ENCODE data around the gene KRTAP5-10. TPM values are rescaled to one million over a fixed set of nuclear protein-coding genes. Genes with fewer than 3 reads are reported as not detected.
"Not testable (repeated sequence)": the region's sequence is repeated elsewhere in the genome, so short reads cannot be mapped to it uniquely, and the experiment has no call there.

Gene KRTAP5-10
- total RNA-seq, 1 experiment from 2014 or later = not detected

DNA sequence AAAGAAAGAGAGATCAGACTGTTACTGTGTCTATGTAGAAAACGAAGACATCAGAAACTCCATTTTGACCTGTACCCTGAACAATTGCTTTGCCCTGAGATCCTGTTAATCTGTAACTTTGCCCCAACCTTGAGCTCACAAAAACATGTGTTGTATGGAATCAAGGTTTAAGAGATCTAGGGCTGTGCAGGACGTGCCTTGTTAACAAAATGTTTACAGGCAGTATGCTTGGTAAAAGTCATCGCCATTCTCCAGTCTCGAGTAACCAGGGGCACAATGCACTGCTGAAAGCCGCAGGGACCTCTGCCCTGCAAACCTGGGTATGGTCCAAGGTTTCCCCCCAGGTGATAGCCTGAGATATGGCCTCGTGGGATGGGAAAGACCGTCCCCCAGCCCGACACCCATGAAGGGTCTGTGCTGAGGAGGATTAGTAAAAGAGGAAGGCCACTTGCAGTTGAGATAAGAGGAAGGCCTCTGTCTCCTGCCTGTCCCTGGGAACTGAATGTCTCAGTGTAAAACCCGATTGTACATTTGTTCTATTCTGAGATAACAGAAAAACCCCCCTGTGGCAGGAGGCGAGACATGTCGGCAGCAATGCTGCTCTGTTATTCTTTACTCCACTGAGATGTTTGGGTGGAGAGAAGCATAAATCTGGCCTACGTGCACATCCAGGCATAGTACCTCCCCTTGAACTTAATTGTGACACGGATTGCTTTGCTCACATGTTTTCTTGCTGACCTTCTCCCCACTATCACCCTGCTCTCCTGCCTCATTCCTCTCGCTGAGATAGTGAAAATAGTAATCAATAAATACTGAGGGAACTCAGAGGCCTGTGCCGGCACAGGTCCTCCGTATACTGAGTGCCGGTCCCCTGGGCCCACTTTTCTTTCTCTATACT, 30.4 kb upstream of the KRTAP5-10 start:
- POLR2A ChIA-PET; H3K27me3 Mint-ChIP-seq (ENCODE audit: low read depth); CTCF ChIA-PET; H3K9me3 Mint-ChIP-seq; H3K4me3 Mint-ChIP-seq; ATAC-seq; DNase-seq (ENCODE audit: low spot score); H3K27ac Mint-ChIP-seq; H3K4me1 Mint-ChIP-seq; H3K36me3 Mint-ChIP-seq: not testable (repeated sequence)

GRCh38 chr11:71535825-71536224, 29.5 kb upstream of the KRTAP5-10 start:
- no peak overlapping the region for H3K27ac Mint-ChIP-seq
- no peak for DNase-seq (ENCODE audit: low spot score)
- ATAC-seq = no peak
- H3K27me3 Mint-ChIP-seq (ENCODE audit: low read depth) = peaks cover 7% of the 10 kb centered on the region
- POLR2A ChIA-PET = no interaction called here
- H3K36me3 Mint-ChIP-seq = peaks cover 3% of the 10 kb centered on the region
- no peaks in the 10 kb centered on the region for H3K4me1 Mint-ChIP-seq
- CTCF ChIA-PET = no interaction called here
- no peak overlapping the region for H3K4me3 Mint-ChIP-seq
- no peak for TF ChIP-seq MXD4 (CRISPR knock-in tag; IDR thresholded peaks at IDR 0.05; ENCODE audit: borderline replicate concordance)
- no peak for TF ChIP-seq CREM (CRISPR knock-in tag; IDR thresholded peaks at IDR 0.05)
- no peak for TF ChIP-seq ZNF281 (CRISPR knock-in tag; IDR thresholded peaks at IDR 0.05)
- no peak for TF ChIP-seq ZNF396 (CRISPR knock-in tag; IDR thresholded peaks at IDR 0.05; ENCODE audit: borderline replicate concordance)
- TF ChIP-seq NFATC4 (CRISPR knock-in tag; IDR thresholded peaks at IDR 0.05) = no peak
- no peak for TF ChIP-seq ZNF671 (CRISPR knock-in tag; IDR thresholded peaks at IDR 0.05)
- TF ChIP-seq SP1 (CRISPR knock-in tag; conservative IDR thresholded peaks at IDR 0.05) = no peak
- no peak for TF ChIP-seq NR3C1 (CRISPR knock-in tag; conservative IDR thresholded peaks at IDR 0.05; ENCODE audit: low read depth)
- TF ChIP-seq ZSCAN18 (CRISPR knock-in tag; IDR thresholded peaks at IDR 0.05) = no peak
- TF ChIP-seq ZNF263 (CRISPR knock-in tag; IDR thresholded peaks at IDR 0.05; ENCODE audit: low read depth) = no peak
- TF ChIP-seq ATF3 (CRISPR knock-in tag; conservative IDR thresholded peaks at IDR 0.05) = no peak
- TF ChIP-seq PRDM15 (CRISPR knock-in tag; IDR thresholded peaks at IDR 0.05) = no peak
- no peak for TF ChIP-seq NFE2L1 (CRISPR knock-in tag; IDR thresholded peaks at IDR 0.05)
- TF ChIP-seq RELA (CRISPR knock-in tag; IDR thresholded peaks at IDR 0.05; ENCODE audit: borderline replicate concordance) = no peak
- TF ChIP-seq FOXJ3 (CRISPR knock-in tag; IDR thresholded peaks at IDR 0.05; ENCODE audit: borderline replicate concordance) = no peak
- TF ChIP-seq NR2C2 (CRISPR knock-in tag; IDR thresholded peaks at IDR 0.05) = no peak
- no peak for TF ChIP-seq USF2 (CRISPR knock-in tag; IDR thresholded peaks at IDR 0.05)
- peaks cover 4% of the 10 kb centered on the region for H3K9me3 Mint-ChIP-seq

Measured in WTC11 (cell line).